ENCODE results near the gene BHLHA9. TPM values are rescaled to one million over a fixed set of nuclear protein-coding genes. Genes with fewer than 3 reads are reported as not detected.
A peak's percentile ranks its signal among the peaks of the same experiment; 100 is the strongest.
"Not testable (repeated sequence)": the region's sequence is repeated elsewhere in the genome, so short reads cannot be mapped to it uniquely, and the experiment has no call there.

The BHLHA9 gene
- total RNA-seq, 4 donors from 2014 or later = not detected

- Histone ChIP-seq H3K36me3 (no peaks in the 10 kb centered on the region), H3K4me3 (no peak overlapping the region), H3K9me3 (no peaks in the 10 kb centered on the region), H3K4me1 (no peaks in the 10 kb centered on the region), H3K27ac (no peak overlapping the region), H3K27me3 (no peaks in the 10 kb centered on the region)
- no peak for DNase-seq (ENCODE audit: low spot score in 2 of 2)
- TF ChIP-seq POLR2A (IDR thresholded peaks at IDR 0.05) (no peak), CTCF (IDR thresholded peaks at IDR 0.05) (no peak), EP300 (IDR thresholded peaks at IDR 0.05) (no peak)
- WGBS = 72% methylated on average over 11 of the region's 11 CpGs
Measured at GRCh38 chr17:1239210-1239609, 31.0 kb upstream of the BHLHA9 start.

DNA sequence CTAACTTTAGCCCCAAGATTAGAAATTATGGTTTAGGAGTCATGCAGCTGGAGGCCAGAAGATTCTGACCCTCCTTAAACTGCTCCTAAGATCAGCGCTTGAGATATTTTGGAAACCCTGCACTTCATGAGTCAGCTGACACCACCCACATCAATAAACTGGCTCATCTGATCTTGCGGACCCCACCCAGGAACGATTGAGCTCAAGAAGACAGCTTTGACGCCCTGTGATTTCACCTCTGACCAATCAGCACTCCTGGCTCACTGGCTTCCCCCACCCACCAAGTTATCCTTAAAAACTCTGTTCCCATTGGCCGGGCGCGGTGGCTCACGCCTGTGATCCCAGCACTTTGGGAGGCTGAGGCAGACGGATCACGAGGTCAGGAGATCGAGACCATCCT lies 29.8 kb upstream of the BHLHA9 start:
- not testable (repeated sequence) for H3K27me3 ChIP-seq, H3K36me3 ChIP-seq, H3K4me3 ChIP-seq, H3K9me3 ChIP-seq, H3K4me1 ChIP-seq
- DNase-seq (ENCODE audit: low spot score in 2 of 2) = peak in 1 of 2 donors; percentile 82
- H3K27ac ChIP-seq = peak overlapping the region; percentile 45
- WGBS = 58% methylated on average over 11 of the region's 11 CpGs

- no peaks in the 10 kb centered on the region for H3K36me3 ChIP-seq
- peak in 1 of 2 donors; percentile 89 for DNase-seq (ENCODE audit: low spot score in 2 of 2)
- WGBS = 29% methylated on average over 9 of the region's 9 CpGs
Measured at GRCh38 chr17:1241929-1242328, 28.3 kb upstream of the BHLHA9 start.

DNA sequence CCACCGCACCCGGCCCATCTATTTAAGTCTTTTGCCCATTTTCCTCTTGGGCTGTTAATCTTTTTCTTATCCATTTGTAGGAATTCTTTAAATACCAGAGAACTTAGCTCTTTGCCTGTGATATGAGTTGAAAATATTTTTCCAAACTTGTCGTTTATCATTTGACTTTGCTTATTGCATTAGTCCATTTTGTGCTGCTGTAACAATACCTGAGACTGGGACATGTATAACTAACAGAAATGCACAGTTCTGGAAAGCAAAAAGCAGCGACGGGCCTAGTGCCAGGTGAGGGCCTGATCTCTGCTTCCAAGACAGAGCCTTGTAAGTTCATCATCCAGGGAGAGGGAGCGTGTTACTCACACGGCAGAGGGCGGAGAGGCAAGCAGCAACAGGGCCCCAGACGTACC lies 25.6 kb upstream of the BHLHA9 start:
- Histone ChIP-seq H3K36me3 (no peaks in the 10 kb centered on the region), H3K27me3 (no peaks in the 10 kb centered on the region), H3K27ac (no peak overlapping the region), H3K4me1 (no peaks in the 10 kb centered on the region), H3K9me3 (no peaks in the 10 kb centered on the region), H3K4me3 (no peak overlapping the region)
- WGBS = 71% methylated on average over 9 of the region's 9 CpGs
- DNase-seq (ENCODE audit: low spot score in 2 of 2) = no peak
- TF ChIP-seq POLR2AphosphoS5 (IDR thresholded peaks at IDR 0.05) (no peak), CTCF (IDR thresholded peaks at IDR 0.05) (no peak), EP300 (IDR thresholded peaks at IDR 0.05) (no peak), POLR2A (IDR thresholded peaks at IDR 0.05) (no peak)

More at GRCh38 chr17:1241929-1242328, 28.3 kb upstream of the BHLHA9 start:
- TF ChIP-seq EP300 (IDR thresholded peaks at IDR 0.05) (no peak), POLR2A (IDR thresholded peaks at IDR 0.05) (no peak), CTCF (IDR thresholded peaks at IDR 0.05) (no peak), POLR2AphosphoS5 (IDR thresholded peaks at IDR 0.05) (peak in 2 of 3 donors; percentile 74 to 75)
- Histone ChIP-seq H3K27me3 (no peaks in the 10 kb centered on the region), H3K4me3 (no peak overlapping the region), H3K27ac (peak overlapping the region; percentile 45), H3K4me1 (no peaks in the 10 kb centered on the region), H3K9me3 (no peaks in the 10 kb centered on the region)

DNA sequence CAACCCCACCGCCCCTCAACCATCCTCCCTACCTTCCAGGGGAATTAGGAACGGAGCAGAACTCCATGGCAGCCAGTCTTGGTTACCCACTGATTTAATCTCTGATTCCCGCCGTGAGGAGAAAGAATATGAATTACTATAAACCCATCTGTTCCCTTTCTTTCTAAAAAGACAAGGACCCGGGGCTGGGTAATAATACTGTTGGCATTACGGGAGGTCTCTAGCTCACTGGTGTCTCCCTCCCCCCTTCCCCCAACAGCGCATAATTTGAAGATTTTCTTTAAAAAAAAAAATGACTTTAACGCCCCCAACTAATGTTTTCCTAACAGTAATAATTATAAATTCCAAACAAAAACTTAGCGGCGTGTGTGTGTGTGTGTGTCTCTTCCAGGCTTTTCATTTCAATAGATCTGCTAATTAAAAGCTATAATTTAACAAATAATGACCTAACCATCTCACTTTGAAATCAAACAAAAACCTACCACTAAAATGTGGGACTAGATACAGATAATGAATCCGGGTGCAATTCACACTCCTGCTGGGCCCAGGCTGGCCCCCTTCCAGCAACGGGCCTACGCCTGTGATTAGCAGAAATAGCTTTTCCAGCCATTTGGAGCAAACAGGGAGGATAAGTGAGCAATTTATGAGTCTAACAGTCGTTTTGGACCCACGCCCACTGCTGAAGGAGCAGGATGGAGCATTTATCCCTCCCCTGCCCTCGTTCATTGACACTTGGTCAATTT lies 18.2 kb upstream of the BHLHA9 start:
- TF ChIP-seq POLR2AphosphoS5 (IDR thresholded peaks at IDR 0.05) (no peak), POLR2A (IDR thresholded peaks at IDR 0.05) (no peak), EP300 (IDR thresholded peaks at IDR 0.05) (no peak), CTCF (IDR thresholded peaks at IDR 0.05) (no peak)
- Histone ChIP-seq H3K4me3 (no peak overlapping the region), H3K9me3 (no peaks in the 10 kb centered on the region), H3K4me1 (peaks cover 13% of the 10 kb centered on the region), H3K27ac (no peak overlapping the region), H3K36me3 (no peaks in the 10 kb centered on the region), H3K27me3 (no peaks in the 10 kb centered on the region)
- 58% methylated on average over 16 of the region's 16 CpGs for WGBS
- no peak for DNase-seq (ENCODE audit: low spot score in 2 of 2)

DNA sequence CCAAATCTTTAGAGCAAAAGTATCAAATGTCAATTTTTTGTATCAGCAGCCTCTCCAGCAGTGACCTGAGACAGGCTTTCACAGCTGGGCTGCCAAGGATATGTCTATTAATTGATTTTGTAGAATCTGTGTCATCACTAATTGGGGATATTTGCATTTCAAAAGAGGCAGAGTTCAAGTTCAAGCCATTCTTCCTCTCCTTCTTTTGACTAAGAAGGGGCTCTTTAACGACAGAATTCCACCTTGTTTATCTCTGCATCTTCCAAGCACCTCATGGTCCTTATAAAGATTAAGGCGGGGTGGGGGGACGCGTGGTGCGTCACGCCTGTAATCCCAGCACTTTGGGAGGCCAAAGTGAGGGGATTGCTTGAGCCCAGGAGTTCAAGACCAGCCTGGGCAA lies 15.2 kb upstream of the BHLHA9 start:
- Histone ChIP-seq H3K4me1 (peaks cover 20% of the 10 kb centered on the region), H3K27me3 (no peaks in the 10 kb centered on the region), H3K4me3 (no peak overlapping the region), H3K27ac (no peak overlapping the region), H3K9me3 (no peaks in the 10 kb centered on the region), H3K36me3 (no peaks in the 10 kb centered on the region)
- no peak for TF ChIP-seq EP300 (IDR thresholded peaks at IDR 0.05)
- no peak for TF ChIP-seq POLR2AphosphoS5 (IDR thresholded peaks at IDR 0.05)
- TF ChIP-seq POLR2A (IDR thresholded peaks at IDR 0.05) = no peak
- TF ChIP-seq CTCF (IDR thresholded peaks at IDR 0.05) = no peak
- no peak for DNase-seq (ENCODE audit: low spot score in 2 of 2)
- WGBS = 73% methylated on average over 6 of the region's 6 CpGs

All from suprapubic skin (tissue), 4 donors.